Measurements from ENCODE around the gene UBR4.

The UBR4 gene

GRCh38 chr1:19100028-19100427, 110.0 kb downstream of the UBR4 start:
- Histone ChIP-seq H3K36me3 (ENCODE audit: control insufficient read depth, insufficient read depth, low read length) (no peaks in the 10 kb centered on the region), H2AFZ (no peak overlapping the region)
- no peak for TF ChIP-seq CTCF (IDR thresholded peaks at IDR 0.05)

GRCh38 chr1:19096990-19097389, 113.1 kb downstream of the UBR4 start:
- no peak overlapping the region for H3K9ac ChIP-seq
- H3K27me3 ChIP-seq (ENCODE audit: control insufficient read depth, insufficient read depth, low read length): no peaks in the 10 kb centered on the region
- H3K9me3 ChIP-seq (ENCODE audit: control insufficient read depth, low read length): no peaks in the 10 kb centered on the region
- H3K4me1 ChIP-seq: no peaks in the 10 kb centered on the region
- H3K4me3 ChIP-seq (ENCODE audit: low read depth, low read length): no peak overlapping the region
- no peak overlapping the region for H3K27ac ChIP-seq
- H3K36me3 ChIP-seq (ENCODE audit: control insufficient read depth, insufficient read depth, low read length): no peaks in the 10 kb centered on the region
- no peak overlapping the region for H3K4me2 ChIP-seq (ENCODE audit: low read length)
- no peaks in the 10 kb centered on the region for H3K79me2 ChIP-seq
- H2AFZ ChIP-seq: no peak overlapping the region
- TF ChIP-seq CTCF (IDR thresholded peaks at IDR 0.05): no peak

More at GRCh38 chr1:19100028-19100427, 110.0 kb downstream of the UBR4 start:
- no peak overlapping the region for H3K27ac ChIP-seq
- H3K4me2 ChIP-seq (ENCODE audit: low read length): no peak overlapping the region
- no peak overlapping the region for H3K4me3 ChIP-seq (ENCODE audit: low read depth, low read length)
- no peaks in the 10 kb centered on the region for H3K4me1 ChIP-seq
- H3K27me3 ChIP-seq (ENCODE audit: control insufficient read depth, insufficient read depth, low read length): no peaks in the 10 kb centered on the region
- H3K9me3 ChIP-seq (ENCODE audit: control insufficient read depth, low read length): no peaks in the 10 kb centered on the region
- H3K79me2 ChIP-seq: no peaks in the 10 kb centered on the region
- H3K9ac ChIP-seq: no peak overlapping the region

GRCh38 chr1:19096036-19096833, 113.8 kb downstream of the UBR4 start:
- Histone ChIP-seq H3K27me3 (ENCODE audit: control insufficient read depth, insufficient read depth, low read length) (no peaks in the 10 kb centered on the region), H3K36me3 (ENCODE audit: control insufficient read depth, insufficient read depth, low read length) (no peaks in the 10 kb centered on the region), H3K79me2 (no peaks in the 10 kb centered on the region), H3K4me2 (ENCODE audit: low read length) (no peak overlapping the region), H2AFZ (no peak overlapping the region), H3K27ac (no peak overlapping the region), H3K9me3 (ENCODE audit: control insufficient read depth, low read length) (no peaks in the 10 kb centered on the region), H3K9ac (no peak overlapping the region), H3K4me3 (ENCODE audit: low read depth, low read length) (no peak overlapping the region), H3K4me1 (no peaks in the 10 kb centered on the region)
- no peak for TF ChIP-seq CTCF (IDR thresholded peaks at IDR 0.05)

- Histone ChIP-seq H3K27ac (no peak overlapping the region), H3K36me3 (ENCODE audit: control insufficient read depth, insufficient read depth, low read length) (no peaks in the 10 kb centered on the region), H3K4me3 (ENCODE audit: low read depth, low read length) (no peak overlapping the region), H3K9ac (no peak overlapping the region), H3K4me2 (ENCODE audit: low read length) (no peak overlapping the region), H3K79me2 (no peaks in the 10 kb centered on the region), H3K27me3 (ENCODE audit: control insufficient read depth, insufficient read depth, low read length) (no peaks in the 10 kb centered on the region), H2AFZ (no peak overlapping the region), H3K4me1 (no peaks in the 10 kb centered on the region), H3K9me3 (ENCODE audit: control insufficient read depth, low read length) (no peaks in the 10 kb centered on the region)
- no peak for TF ChIP-seq CTCF (IDR thresholded peaks at IDR 0.05)
Measured at GRCh38 chr1:19091196-19091953, 118.7 kb downstream of the UBR4 start.
